HG02571 (cell line): ENCODE data around the gene PAXX.

Experiments
- ATAC-seq: cut with Tn5 transposase; IDR thresholded peaks from one replicate; pipeline ENCODE4 v1.9.1; 2021; ENCODE audit warnings: mild to moderate bottlenecking, moderate library complexity; ENCODE audit not compliant: unreplicated experiment

PAXX gene

DNA sequence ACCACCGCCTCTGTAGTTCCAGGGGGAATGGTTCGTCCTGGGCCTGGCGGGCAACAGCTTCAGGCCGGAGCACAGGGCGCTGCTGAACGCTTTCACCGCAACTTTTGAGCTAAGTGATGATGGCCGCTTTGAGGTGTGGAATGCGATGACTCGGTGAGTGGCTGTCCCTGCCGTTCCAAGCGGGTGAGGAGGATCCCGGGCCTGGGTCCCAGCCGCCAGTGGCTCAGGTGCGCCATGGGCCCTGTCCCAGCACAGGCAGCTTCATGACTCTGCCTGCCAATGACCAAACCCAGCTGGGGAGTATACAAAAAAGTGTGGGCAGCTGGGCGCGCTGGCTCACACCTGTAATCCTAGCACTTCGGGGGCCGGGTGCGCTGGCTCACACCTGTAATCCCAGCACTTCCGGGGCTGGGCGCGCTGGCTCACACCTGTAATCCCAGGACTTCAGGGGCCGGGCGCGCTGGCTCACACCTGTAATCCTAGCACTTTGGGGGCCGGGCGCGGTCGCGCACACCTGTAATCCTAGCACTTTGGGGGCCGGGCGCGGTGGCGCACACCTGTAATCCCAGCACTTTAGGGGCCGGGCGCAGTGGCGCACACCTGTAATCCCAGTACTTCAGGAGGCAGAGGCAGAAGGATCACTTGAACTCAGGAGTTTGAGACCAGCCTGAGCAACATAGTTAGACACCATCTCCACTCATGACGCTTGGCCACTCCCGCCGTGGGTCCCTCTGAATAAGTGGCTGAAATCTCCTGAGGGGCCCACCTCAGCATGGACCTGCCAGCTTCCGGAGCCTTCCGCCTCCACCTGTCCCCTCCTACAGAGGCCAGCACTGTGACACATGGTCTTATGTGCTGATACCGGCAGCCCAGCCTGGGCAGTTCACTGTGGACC is 39.1 kb upstream of the PAXX start:
- no peak for ATAC-seq

DNA sequence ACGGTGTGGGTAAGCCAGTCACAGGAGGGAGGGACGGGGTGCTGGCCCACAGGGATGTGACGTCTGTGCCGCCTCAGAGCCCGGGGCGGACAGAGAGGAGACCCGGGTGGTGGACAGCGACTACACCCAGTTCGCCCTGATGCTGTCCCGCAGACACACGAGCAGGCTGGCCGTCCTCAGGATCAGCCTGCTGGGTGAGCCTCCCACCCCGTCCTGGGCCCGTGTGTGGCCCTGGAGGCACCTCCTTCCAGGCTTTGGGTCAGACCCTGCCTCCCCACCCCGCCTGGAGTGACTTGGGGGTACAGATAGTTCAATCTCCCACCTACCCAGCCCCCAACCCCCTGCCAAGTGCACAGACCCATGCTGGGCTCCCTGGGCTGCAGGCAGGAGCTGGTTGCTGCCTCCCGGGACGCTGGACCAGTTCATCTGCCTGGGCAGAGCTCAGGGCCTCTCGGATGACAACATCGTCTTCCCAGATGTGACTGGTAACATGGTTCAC is 38.4 kb upstream of the PAXX start:
- no peak for ATAC-seq

DNA sequence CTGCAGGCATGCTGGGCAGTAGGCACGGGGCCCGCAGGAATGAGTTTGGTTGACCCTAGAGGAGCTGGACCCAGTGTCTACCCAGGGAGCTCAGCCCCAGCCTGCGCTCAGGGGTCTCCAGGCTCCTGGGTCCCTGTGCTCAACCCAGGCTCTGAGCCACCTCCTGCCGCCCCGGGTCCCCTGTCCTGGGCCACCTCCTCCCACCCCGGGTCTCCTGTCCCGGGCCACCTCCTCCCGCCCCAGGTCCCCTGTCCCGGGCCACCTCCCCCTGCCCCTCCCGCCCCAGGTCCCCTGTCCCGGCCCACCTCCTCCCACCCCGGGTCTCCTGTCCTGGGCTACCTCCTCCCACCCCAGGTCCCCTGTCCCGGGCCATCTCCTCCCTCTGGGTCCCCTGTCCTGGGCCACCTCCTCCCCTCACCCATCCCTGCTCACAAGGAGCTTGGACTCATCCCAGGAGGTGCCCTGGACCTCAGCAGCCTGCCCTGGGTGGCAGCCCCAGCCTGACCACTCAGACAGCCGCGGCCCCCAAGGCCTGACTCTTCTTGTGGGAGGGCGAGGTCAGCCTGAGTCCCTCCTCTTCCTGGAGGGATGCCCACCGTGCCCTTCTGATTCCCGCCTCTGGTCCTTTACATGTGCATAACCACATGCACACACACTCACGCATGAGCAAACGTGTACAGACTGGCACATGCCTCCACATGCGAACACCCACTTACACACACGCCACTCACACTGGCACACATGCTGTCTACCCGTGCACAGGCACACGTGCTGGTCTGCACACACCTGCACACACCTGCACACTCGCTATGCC is 37.7 kb upstream of the PAXX start:
- no peak for ATAC-seq

DNA sequence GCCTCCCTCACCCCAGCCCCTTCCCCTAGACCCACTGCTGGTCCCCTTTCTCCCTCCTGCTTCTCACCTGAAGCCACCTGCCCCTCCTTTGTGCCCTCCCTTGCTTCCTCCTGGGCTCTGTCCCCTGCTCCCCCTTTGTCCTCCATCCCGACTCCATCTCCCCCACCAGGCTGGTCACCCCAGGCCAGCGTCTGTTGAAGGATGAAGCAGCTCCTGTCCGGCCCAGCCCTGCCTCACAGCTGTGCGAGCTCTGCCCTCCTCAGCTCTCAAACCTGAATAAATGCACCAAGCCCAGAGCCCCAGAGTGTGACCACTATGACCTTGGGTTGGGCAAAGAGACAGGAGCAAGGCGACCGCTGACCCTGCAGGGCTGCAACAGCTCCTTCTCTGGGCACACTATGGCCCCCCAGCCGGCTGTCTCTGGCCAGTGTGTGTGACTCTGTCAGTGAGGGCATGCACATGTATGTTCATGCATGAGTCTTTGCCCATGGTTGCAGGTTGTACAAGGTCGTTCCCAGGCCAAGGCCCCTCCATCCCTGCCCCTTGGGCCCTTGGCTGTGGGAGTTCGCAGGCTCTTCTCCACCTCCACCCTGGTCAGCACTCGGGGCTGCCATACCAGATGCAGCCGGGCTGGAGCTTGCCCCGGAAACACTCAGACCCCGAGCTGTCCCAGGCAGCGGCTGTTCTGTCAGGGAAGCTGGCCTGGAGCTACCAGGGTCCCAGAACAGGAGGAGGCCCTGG is 36.9 kb upstream of the PAXX start:
- ATAC-seq, result no peak

DNA sequence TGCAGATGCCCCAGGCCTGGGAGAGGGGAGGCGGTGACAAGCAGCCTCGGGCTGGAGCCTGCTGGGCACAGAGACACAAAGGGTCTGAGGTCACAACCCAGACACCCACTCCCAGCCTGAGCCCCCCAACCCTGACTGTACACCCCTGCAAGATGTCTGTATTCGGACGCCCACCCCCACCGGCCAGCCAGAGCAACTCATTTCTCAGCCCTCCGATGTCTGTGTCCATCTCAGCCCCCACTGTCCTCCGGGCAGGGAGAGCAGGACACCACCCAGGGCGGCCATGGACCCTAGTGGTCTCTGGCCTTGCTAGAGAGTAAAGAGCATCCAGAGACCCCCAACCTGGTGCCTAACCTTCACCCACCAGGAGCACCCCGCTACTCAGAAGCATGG is 36.3 kb upstream of the PAXX start:
- no peak for ATAC-seq

DNA sequence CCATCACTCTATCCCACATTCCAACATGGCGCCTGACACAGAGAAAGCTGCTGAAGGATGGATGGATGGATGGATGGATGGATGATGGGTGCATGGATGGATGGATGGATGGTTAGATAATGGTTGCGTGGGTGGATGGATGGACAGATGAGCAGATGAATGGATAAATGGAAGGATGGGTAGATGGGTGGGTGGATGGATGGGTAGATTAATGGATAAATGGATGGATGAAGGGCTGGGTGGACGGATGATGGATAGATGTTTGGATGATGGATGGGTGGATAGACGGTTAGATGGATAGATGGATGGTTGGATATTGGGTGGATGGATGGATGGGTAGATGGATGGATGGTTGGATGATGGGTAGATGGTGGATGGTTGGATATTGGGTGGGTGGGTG is 35.6 kb upstream of the PAXX start:
- no peak for ATAC-seq

DNA sequence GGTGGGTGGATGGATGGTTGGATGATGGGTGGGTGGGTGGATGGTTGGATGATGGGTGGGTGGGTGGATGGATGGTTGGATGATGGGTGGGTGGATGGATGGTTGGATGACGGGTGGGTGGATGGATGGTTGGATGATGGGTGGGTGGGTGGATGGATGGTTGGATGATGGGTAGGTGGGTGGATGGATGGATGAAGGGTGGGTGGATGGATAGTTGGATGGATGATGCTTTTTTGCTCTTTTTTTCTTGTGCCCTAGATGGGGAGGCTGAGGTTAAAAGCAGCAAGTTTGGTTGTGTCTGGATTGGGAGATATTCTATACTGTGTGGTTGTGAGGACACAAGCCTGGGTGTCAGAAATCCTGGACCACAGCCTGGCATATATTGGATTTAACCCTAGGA is 34.8 kb upstream of the PAXX start:
- ATAC-seq, result no peak

DNA sequence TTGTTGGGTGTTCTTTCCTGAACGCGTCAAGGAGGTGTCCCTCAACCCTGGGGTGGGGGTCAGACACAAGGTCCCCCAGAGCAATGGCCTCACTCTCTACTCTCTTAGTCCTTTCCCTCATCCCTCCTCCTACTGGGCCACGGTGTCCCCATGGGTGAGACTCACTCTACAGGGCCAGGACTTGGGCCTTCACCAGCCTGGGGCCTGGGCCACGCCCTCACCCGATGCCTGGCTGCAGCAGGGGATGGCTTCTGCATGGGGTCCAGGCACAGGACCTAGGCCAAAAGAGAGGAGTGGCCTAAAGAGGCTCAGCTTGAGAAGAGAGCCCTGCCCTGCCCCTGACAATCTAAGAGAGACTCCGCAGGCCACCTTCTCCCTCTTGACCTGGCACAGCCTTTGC is 34.3 kb upstream of the PAXX start:
- no peak for ATAC-seq

DNA sequence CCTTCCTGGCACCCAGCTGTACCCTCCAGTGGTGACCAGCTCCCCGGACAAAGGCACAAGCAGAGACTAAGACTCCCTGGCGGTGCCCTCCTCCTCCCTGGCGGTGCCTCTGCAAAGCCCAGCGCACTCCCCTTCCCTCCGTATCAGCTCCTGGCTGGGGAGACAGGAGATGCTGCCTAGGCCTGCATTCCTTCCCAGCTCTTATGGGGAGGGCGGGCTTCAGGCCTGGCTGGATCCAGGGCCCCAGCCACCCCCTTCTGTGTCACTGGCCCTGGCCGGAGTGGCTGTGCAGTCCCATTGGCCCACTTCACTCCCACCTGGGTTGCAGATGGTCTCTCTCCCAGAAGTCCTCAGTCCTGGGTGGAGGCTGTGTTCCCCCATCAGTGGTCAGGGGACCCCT is 33.7 kb upstream of the PAXX start:
- ATAC-seq, result no peak

DNA sequence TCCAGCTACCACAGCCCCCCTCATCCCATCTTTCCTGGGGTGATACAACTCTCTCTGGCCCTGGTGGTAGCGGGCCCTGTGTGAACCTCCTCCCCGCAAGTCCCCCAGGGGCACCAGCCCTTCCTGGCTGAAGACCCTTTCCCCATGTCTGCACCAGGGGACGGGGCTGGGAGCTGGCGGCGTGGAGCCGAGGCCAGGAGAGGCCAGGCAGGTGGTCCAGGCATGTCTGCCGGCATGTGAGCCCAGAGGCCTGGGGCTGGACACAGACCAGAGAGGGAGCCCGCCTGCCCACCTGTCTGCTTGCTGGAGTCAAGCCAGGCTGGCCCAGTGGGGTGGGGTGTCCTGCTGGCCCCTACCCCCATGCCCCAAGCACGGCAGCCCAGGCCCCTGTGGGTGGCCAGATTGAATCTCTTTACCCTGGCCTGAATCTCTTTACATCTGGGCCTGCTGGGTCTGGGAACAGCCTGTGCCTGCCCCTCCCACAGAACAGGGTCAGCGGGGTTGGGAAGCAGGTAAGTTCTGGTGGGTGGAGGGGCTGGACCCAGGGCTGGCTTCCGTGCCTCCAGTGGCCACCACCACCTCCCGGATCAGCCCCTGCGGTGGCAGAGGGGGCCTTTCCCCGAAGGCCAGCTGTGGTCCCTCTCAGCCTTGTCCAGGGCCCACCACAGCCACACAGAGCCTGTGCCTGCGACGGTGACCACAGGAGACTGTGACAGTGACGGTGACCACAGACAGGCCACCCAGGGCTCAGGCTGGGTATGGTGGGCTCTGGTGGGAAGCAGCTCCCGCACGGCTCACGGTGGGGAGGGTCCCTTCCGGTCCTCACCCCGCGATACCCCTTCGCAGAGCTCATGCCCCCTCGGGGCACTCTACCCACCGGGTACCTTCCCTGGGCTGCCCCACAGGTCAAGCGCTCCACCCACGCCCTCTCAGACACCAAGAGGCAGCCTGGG is 33.0 kb upstream of the PAXX start:
- no peak for ATAC-seq

DNA sequence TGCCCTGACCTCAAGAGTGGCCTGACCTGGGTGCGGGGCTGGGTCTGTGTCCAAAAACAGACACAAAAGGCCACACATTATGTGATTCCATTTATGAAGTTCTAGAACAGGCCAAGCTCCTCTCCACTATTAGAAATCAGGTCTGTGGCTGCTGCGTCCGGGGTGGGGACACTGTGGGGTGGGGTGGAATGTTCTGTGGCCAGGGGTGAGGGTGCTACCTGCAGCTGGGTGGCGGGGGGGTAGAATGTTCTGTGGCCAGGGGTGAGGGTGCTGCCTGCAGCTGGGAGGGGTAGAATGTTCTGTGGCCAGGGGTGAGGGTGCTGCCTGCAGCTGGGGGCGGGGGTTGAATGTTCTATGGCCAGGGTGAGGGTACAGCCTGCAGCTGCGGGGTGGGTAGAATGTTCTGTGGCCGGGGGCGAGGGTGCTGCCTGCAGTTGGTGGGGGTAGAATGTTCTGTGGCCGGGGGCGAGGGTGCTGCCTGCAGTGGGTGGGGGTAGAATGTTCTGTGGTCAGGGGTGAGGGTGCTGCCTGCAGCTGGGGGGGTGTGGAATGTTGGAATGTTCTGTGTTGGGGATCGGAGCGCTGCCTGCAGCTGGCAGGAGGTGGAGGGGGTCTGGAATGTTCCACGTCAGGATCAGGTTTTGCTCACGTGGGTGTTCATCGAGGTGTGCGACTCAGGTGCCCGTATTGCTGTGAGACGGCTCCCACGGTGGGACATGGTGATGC is 31.8 kb upstream of the PAXX start:
- no peak for ATAC-seq

DNA sequence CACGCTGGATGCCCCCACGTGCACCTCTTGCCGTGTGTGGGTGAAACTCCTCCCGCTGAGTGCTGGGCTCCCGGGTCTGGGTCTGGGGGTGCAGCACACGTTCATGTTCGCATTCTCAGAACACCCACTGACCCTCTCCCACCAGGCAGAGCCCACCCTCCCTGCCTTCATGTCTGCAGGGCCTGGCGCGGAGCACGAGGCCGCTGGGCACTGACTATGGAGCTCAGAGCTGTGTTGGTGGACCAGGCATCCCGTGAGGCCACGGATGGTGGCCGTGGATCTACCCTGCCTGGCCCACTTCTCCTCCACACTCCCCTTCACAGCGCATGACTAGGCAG is 31.3 kb upstream of the PAXX start:
- no peak for ATAC-seq

DNA sequence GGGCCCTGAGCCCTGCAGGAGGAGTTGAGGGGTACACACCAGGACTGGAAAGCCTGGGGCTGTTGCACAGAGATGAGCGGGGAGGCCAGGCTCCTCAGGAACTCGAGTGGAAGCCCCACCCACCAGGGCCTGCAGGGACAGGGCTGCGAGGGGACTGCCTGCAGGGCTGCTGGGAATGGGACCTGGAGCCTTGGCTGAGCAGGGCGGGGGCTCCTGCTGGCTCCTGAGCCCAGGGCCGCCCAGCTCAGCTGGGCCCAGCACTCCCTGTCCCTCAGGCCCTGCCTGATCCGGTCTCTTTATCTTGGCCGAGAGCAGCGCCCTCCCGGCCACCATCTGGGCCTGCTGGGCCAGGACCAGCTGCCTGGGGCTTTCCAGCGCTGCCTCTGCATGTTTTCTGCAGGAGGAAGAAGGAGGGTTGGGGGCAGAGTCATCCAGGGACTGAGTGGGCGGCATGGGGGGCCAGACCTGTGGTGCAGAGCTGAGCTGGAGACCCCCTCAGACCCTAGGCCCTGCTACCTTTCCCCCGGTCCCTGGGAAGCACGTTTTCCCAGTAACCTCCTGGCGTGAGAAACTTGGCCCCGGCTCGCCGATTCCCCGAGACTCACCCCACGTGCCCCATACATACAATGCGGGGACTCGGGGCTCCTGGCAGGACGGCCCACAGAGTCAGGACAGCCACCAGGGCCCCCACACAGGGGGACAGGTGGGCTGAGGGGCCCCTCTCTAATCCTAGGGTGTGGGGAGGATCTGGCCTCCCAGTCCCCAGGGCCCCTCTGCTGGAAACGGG is 30.8 kb upstream of the PAXX start:
- no peak for ATAC-seq

DNA sequence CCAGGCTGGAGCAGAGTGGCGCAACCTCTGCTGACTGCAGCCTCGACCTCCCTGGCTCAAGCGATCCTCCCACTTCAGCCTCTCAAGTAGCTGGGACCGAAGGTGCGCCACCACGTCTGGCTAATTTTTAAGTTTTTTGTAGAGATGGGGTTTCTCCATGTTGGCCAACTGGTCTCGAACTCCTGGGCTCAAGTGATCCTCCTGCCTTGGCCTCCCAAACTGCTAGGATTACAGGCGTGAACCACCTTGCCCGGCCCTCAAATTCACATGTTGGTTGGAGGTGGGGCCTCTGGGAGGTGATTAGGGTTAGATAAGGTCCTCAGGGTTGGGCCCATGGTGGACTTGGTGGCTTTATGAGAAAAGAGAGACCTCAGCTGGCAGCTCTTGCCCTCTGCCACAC is 30.1 kb upstream of the PAXX start:
- no peak for ATAC-seq

DNA sequence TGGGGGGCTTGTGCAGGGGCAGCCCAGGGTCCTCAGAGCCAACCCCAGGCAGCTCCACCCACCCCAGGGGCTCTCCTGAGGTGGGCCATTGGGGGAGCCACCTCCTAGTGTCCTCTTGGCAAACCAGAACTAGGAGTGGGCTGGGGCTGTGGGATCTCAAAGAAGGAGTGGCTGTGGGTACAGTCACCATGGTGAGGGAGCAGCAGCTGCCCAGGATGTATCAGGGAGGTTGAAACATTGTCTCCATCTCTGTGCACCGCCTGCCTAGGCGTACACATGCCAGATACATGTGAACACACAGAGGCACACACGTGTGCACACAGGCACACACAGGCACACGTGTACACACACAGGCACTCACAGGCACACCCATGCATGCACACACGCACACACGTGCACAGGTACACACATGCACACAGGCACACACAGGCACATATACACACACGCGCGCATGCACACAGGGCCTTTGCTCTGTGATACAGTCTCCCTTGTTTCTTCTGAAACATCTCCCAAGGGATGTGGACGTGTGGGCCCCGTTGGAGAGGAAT is 29.4 kb upstream of the PAXX start:
- no peak for ATAC-seq

DNA sequence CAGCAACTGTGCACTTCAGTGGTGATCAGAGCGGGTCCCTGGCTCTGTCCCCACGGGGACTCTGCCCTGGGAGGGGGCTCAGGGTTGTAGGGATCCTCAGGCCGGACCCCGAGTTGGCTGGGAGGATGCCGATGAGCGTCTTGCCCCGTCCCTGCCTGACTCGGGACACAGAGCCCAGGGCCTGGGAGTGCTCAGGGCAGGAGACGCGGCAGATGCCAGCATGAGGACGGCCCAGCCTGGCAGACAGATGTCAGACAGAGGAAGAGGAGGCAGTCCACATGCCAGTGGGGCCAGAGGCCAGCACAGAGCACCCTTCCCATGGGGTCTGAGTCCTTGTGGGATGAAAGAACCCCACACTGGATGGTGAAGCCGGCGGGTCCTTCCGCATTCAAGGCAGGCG is 28.9 kb upstream of the PAXX start:
- ATAC-seq, result no peak

DNA sequence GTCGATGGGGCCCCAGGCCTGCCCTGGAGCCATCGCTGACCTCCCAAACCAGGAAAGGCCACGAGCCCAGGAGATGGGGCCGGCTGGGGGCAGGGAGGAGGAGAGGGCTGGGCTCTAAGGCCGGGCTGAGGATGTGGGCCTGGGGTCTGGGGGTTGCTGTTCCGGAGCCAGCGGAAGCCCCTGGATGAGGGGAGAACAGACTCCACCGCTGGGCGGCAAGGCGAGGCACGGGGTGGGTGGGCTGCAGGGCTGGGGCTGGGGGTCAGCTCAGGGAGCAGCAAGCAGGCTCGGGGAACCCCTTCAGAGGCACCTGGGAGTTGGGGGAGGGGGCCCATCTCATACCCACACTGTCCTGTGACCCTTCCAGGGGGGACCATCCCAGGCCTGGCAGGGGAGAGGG is 28.5 kb upstream of the PAXX start:
- ATAC-seq, result no peak

DNA sequence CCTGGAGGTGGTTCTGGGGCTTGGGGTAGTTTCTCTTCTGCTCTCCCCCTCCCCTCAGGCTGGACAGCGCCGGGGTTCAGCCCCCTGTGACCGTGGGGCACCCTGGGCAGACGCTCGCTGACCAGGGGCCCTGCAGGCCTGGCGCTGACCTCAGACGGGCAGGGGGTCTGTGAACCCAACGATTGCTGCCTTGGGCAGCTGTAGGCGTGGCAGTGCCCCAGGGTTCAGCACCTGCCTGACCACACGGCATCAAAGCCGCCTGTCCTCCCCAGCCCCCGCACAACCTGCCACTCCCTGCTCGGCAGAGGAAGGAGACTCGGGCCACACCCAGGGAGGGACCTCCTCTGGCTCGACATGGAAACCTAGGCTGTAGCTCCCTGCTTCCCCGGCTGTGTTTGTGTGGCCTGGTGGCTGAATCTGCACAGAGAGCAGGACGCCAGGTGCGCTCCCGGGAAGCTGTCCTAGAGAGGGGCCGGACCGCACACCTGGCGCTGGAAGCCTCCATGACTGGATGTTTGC is 28.0 kb upstream of the PAXX start:
- no peak for ATAC-seq
